NCI-H526 treated with DMSO at 0.1 percent for 48 hours (cell line): ENCODE results near the gene SSH2.
"Not testable (repeated sequence)": the region's sequence is repeated elsewhere in the genome, so short reads cannot be mapped to it uniquely, and the experiment has no call there.

Experiments
- DNase-seq: peaks from one replicate; lab custom pipeline; 2025; lab: John Stamatoyannopoulos, UW

Gene SSH2

GRCh38 chr17:29661213-29661612 lies 268.8 kb downstream of the SSH2 start:
- peak; percentile 64 for DNase-seq

- no peak for DNase-seq
Measured at GRCh38 chr17:29659155-29659554, 270.9 kb downstream of the SSH2 start.

- DNase-seq = no peak
Measured at GRCh38 chr17:29655323-29655722, 274.7 kb downstream of the SSH2 start.

- no peak for DNase-seq
Measured at GRCh38 chr17:29653995-29654714, 275.9 kb downstream of the SSH2 start.

- DNase-seq = no peak
Measured at GRCh38 chr17:29652976-29653375, 277.1 kb downstream of the SSH2 start.

- DNase-seq = not testable (repeated sequence)
Measured at GRCh38 chr17:29651913-29652312, 278.1 kb downstream of the SSH2 start.

- no peak for DNase-seq
Measured at GRCh38 chr17:29650396-29650795, 279.6 kb downstream of the SSH2 start.

GRCh38 chr17:29649359-29649758 lies 280.7 kb downstream of the SSH2 start:
- DNase-seq = no peak

- DNase-seq = no peak
Measured at GRCh38 chr17:29648005-29648404, 282.0 kb downstream of the SSH2 start.

- DNase-seq = no peak
Measured at GRCh38 chr17:29645515-29646051, 284.4 kb downstream of the SSH2 start.

- DNase-seq = no peak
Measured at GRCh38 chr17:29643817-29644160, 286.2 kb downstream of the SSH2 start.

GRCh38 chr17:29642171-29642611 lies 287.8 kb downstream of the SSH2 start:
- DNase-seq = peak; percentile 83

GRCh38 chr17:29640981-29641642 lies 288.9 kb downstream of the SSH2 start:
- DNase-seq = no peak

GRCh38 chr17:29640413-29640812 lies 289.6 kb downstream of the SSH2 start:
- DNase-seq = no peak

GRCh38 chr17:29633886-29634285 lies 296.1 kb downstream of the SSH2 start:
- no peak for DNase-seq

- no peak for DNase-seq
Measured at GRCh38 chr17:29630630-29631193, 299.3 kb downstream of the SSH2 start.

GRCh38 chr17:29629839-29630238 lies 300.2 kb downstream of the SSH2 start:
- no peak for DNase-seq

- no peak for DNase-seq
Measured at GRCh38 chr17:29628644-29629043, 301.4 kb downstream of the SSH2 start.

GRCh38 chr17:29627951-29628350 lies 302.1 kb downstream of the SSH2 start:
- no peak for DNase-seq

- DNase-seq = no peak
Measured at GRCh38 chr17:29625037-29625750, 304.8 kb downstream of the SSH2 start.

- no peak for DNase-seq
Measured at GRCh38 chr17:29624586-29624985, 305.4 kb downstream of the SSH2 start.

- DNase-seq = no peak
Measured at GRCh38 chr17:29623283-29623647, 306.8 kb downstream of the SSH2 start.
